Measurements from ENCODE around the gene AP3M1.

- TF ChIP-seq CTCF (IDR thresholded peaks at IDR 0.05) (no peak), EZH2 (IDR thresholded peaks at IDR 0.05) (no peak)
Observed at GRCh38 chr10:74179111-74179710, 28.6 kb upstream of the AP3M1 start.

All from neural progenitor cell (in vitro differentiated cells).